K562 (cell line): ENCODE results near the gene GLE1. TPM values are rescaled to one million over a fixed set of nuclear protein-coding genes. Genes with fewer than 3 reads are reported as not detected.
A peak's percentile ranks its signal among the peaks of the same experiment; 100 is the strongest.

Source experiments
- CBX2 ChIP-seq: fragments of 200-600 bp; sonication (generic); IDR thresholded peaks from one replicate; pipeline ENCODE4 v1.6.1; 2012; ENCODE audit warnings: mild to moderate bottlenecking, low read length, inconsistent platforms; ENCODE audit not compliant: insufficient read depth, poor library complexity, severe bottlenecking
- DACH1 ChIP-seq: fragments of 450-650 bp; IDR thresholded peaks from 2 replicates; pipeline ENCODE4 v1.6.1; 2018; ENCODE audit not compliant: partially characterized antibody
- EP300 ChIP-seq: IDR thresholded peaks from 2 replicates; pipeline ENCODE4 v1.6.1; 2012; ENCODE audit warnings: low read length, improper control_type of control experiment
- IRF2 ChIP-seq: sonication (generic); formaldehyde crosslinking; IDR thresholded peaks from 2 replicates; pipeline ENCODE4 v1.8.1; 2022; ENCODE audit warnings: mild to moderate bottlenecking, missing genetic modification reagents
- IRF9 ChIP-seq: fragments of 450-650 bp; IDR thresholded peaks from 2 replicates; pipeline ENCODE4 v1.6.1; 2016; ENCODE audit warnings: missing biosample characterization, missing genetic modification characterization
- RAD21 ChIP-seq, 2 experiments: fragments of 250-450 bp in 1 of 2; fragments of 450-650 bp in 1 of 2; sonication (Bioruptor Pico) in 1 of 2; formaldehyde crosslinking in 1 of 2; IDR thresholded peaks in 1 of 2; conservative IDR thresholded peaks in 1 of 2; 2 replicates each; pipeline versions ENCODE4 v1.4.0 to v1.8.0; 2020 to 2022; ENCODE audit warnings: mild to moderate bottlenecking in 2 of 2, moderate library complexity in 1 of 2
- SAP30 ChIP-seq: fragments of 200-600 bp; sonication (generic); IDR thresholded peaks from 2 replicates; pipeline ENCODE4 v1.6.1; 2012; ENCODE audit warnings: borderline replicate concordance, low read depth, mild to moderate bottlenecking, moderate library complexity, low read length, control low read depth, inconsistent platforms; ENCODE audit not compliant: insufficient read depth, poor library complexity, severe bottlenecking
- STAT5A ChIP-seq: IDR thresholded peaks from 2 replicates; pipeline ENCODE4 v1.6.1; 2012; ENCODE audit warnings: low read length, inconsistent platforms, borderline replicate concordance
- ZC3H11A ChIP-seq: IDR thresholded peaks from 2 replicates; pipeline ENCODE4 v1.6.1; 2012; ENCODE audit warnings: low read depth, low read length, improper control_type of control experiment
- ZFX ChIP-seq: sonication (generic); formaldehyde crosslinking; IDR thresholded peaks from 2 replicates; pipeline ENCODE4 v1.8.0; 2022; ENCODE audit warnings: mild to moderate bottlenecking, missing genetic modification reagents, moderate library complexity
- ZNF239 ChIP-seq: fragments of 250-450 bp; sonication (Bioruptor Pico); IDR thresholded peaks from 2 replicates; pipeline ENCODE4 v1.4.0; 2020; ENCODE audit warnings: mild to moderate bottlenecking
- ZNF311 ChIP-seq: fragments of 250-450 bp; sonication (Bioruptor Pico); IDR thresholded peaks from 2 replicates; pipeline ENCODE4 v1.4.0; 2020; ENCODE audit warnings: mild to moderate bottlenecking, moderate library complexity
- ZNF592 ChIP-seq: fragments of 450-650 bp; IDR thresholded peaks from 2 replicates; pipeline ENCODE4 v1.6.1; 2017; ENCODE audit warnings: antibody characterized with exemption, mild to moderate bottlenecking
- ZNF668 ChIP-seq: fragments of 250-450 bp; sonication (Bioruptor Pico); IDR thresholded peaks from 2 replicates; pipeline ENCODE4 v1.8.0; 2022; ENCODE audit warnings: mild to moderate bottlenecking, inconsistent platforms
- polyA plus RNA-seq, 8 experiments: library from polyadenylated mRNA; depleted of rRNA in 4 of 8; stranded (reverse) in 5 of 8; unstranded in 3 of 8; fragments of >200 nt; fragmentation: Nextera tagmentation in 2 of 8; fragmentation: Illumina TruSeq in 1 of 8; extraction: Ambion mirVana in 2 of 8; extraction: Trizol in 1 of 8; gene quantifications; 2 replicates each; pipeline versions ENCODE4 v1.2.1 to v1.2.3, GENCODE V29; 2011 to 2014; ENCODE audit warnings: inconsistent platforms in 1 of 8, missing spikeins in 1 of 8
- total RNA-seq, 7 experiments: library from RNA; depleted of rRNA in 6 of 7; stranded (reverse); fragments of >200 nt in 6 of 7; fragmentation: Illumina TruSeq in 2 of 7; extraction: Trizol in 2 of 7; gene quantifications; 2 replicates each; pipeline versions ENCODE4 v1.2.1 to v1.2.3, GENCODE V29; 2011 to 2021; ENCODE audit warnings: low replicate concordance in 1 of 7
- TF ChIP-seq, protein P1 (sequence below): IDR thresholded peaks from 3 replicates; pipeline ENCODE4 v1.6.1; 2011; ENCODE audit warnings: borderline replicate concordance, mild to moderate bottlenecking; ENCODE audit not compliant: insufficient read length, insufficient read depth
- TF ChIP-seq, protein P2 (sequence below): fragments of 200-800 bp; sonication (Bioruptor generic); IDR thresholded peaks from 2 replicates; pipeline ENCODE4 v1.6.1; 2017; ENCODE audit warnings: missing genetic modification characterization, missing compliant biosample characterization
- TF ChIP-seq, protein P3 (sequence below): fragments of 250-450 bp; sonication (Bioruptor Pico); IDR thresholded peaks from 2 replicates; pipeline ENCODE4 v1.5.0; 2021

The GLE1 gene
- total and polyA plus RNA-seq, 9 of the 15 experiments (the other 6 are each of a cell fraction or from before 2014, with no cell fraction given), result 15.9 to 44.8 (median 37.6) TPM

- TF ChIP-seq ZNF592, result no peak
- TF ChIP-seq ZNF239 (CRISPR knock-in tag), result no peak
- TF ChIP-seq STAT5A, result no peak
- no peak for TF ChIP-seq ZNF668
- TF ChIP-seq IRF9 (tag), result no peak
- no peak for TF ChIP-seq EP300
- TF ChIP-seq SAP30, result no peak
- TF ChIP-seq IRF2 (CRISPR knock-in tag), result no peak
- TF ChIP-seq, protein P1, sequence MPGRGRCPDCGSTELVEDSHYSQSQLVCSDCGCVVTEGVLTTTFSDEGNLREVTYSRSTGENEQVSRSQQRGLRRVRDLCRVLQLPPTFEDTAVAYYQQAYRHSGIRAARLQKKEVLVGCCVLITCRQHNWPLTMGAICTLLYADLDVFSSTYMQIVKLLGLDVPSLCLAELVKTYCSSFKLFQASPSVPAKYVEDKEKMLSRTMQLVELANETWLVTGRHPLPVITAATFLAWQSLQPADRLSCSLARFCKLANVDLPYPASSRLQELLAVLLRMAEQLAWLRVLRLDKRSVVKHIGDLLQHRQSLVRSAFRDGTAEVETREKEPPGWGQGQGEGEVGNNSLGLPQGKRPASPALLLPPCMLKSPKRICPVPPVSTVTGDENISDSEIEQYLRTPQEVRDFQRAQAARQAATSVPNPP, result no peak
- TF ChIP-seq RAD21 (CRISPR knock-in tag; conservative IDR thresholded peaks at IDR 0.05 in 1 of 2, IDR thresholded peaks at IDR 0.05 in 1 of 2), result no peak
- TF ChIP-seq ZC3H11A, result no peak
- TF ChIP-seq ZFX, result peak; percentile 99
- TF ChIP-seq DACH1, result no peak
- TF ChIP-seq, protein P2, sequence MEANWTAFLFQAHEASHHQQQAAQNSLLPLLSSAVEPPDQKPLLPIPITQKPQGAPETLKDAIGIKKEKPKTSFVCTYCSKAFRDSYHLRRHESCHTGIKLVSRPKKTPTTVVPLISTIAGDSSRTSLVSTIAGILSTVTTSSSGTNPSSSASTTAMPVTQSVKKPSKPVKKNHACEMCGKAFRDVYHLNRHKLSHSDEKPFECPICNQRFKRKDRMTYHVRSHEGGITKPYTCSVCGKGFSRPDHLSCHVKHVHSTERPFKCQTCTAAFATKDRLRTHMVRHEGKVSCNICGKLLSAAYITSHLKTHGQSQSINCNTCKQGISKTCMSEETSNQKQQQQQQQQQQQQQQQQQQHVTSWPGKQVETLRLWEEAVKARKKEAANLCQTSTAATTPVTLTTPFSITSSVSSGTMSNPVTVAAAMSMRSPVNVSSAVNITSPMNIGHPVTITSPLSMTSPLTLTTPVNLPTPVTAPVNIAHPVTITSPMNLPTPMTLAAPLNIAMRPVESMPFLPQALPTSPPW (CRISPR knock-in tag), result peak; percentile 74
- TF ChIP-seq, protein P3, sequence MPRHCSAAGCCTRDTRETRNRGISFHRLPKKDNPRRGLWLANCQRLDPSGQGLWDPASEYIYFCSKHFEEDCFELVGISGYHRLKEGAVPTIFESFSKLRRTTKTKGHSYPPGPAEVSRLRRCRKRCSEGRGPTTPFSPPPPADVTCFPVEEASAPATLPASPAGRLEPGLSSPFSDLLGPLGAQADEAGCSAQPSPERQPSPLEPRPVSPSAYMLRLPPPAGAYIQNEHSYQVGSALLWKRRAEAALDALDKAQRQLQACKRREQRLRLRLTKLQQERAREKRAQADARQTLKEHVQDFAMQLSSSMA (CRISPR knock-in tag), result no peak
- no peak for TF ChIP-seq ZNF311 (CRISPR knock-in tag)
- TF ChIP-seq CBX2, result no peak
These were observed at the start of gene GLE1 (continued) for GRCh38 chr9:128504485-128505413.
